Chondrocyte (in vitro differentiated cells): ENCODE results near the gene DOC2A. TPM values are rescaled to one million over a fixed set of nuclear protein-coding genes. Genes with fewer than 3 reads are reported as not detected.

Source experiments
- DNase-seq: peaks from one replicate; pipeline ENCODE4 v3.0.0; 2021; ENCODE audit warnings: mixed read lengths, low spot score
- H3K27ac Mint-ChIP-seq: one replicate; pipeline ENCODE4 v1.8.0; 2021; ENCODE audit warnings: mild to moderate bottlenecking, moderate library complexity, mixed read lengths; ENCODE audit not compliant: unreplicated experiment
- H3K27me3 Mint-ChIP-seq: 2 replicates; pipeline ENCODE4 v1.8.0; 2021; ENCODE audit warnings: low read depth, mixed read lengths
- H3K36me3 Mint-ChIP-seq: 2 replicates; pipeline ENCODE4 v1.8.0; 2021; ENCODE audit warnings: low read depth, mixed read lengths
- H3K4me1 Mint-ChIP-seq: 2 replicates; pipeline ENCODE4 v1.8.0; 2021; ENCODE audit warnings: low read depth, mild to moderate bottlenecking, mixed read lengths
- H3K4me3 Mint-ChIP-seq: one replicate; pipeline ENCODE4 v1.8.0; 2021; ENCODE audit warnings: mild to moderate bottlenecking, moderate library complexity, mixed read lengths; ENCODE audit not compliant: unreplicated experiment
- H3K9me3 Mint-ChIP-seq: 2 replicates; pipeline ENCODE4 v1.8.0; 2021; ENCODE audit warnings: low read depth, mixed read lengths
- total RNA-seq: library from RNA; stranded (reverse); gene quantifications from 3 replicates; pipeline ENCODE4 v1.2.1, GENCODE V29; 2021
- TF ChIP-seq, protein P1 (sequence below): fragments of 200-600 bp; sonication (generic); IDR thresholded peaks from 2 replicates; pipeline ENCODE4 v1.5.0; 2021; ENCODE audit warnings: antibody characterized with exemption, mild to moderate bottlenecking, moderate library complexity

DOC2A gene
- total RNA-seq, 1 donor from 2014 or later, result 0.15 TPM

DNA sequence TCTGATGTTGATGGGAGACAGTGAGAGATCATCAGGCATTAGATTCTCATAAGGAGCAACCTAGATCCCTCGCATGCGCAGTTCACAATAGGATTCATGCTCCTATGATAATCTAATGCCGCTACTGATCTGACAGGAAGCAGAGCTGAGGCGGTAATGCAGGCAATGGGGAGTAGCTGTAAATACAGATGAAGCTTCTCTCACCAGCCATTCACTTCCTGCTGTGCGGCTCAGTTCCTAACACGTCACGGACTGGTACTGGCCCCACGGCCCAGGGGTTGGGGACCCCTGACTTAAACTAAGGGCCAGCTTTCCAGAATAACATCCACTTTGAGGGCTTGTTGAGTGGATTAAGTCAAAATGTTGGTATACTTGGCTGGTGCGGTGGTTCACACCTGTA is 51.5 kb downstream of the DOC2A start:
- DNase-seq, result no peak
- TF ChIP-seq, protein P1, sequence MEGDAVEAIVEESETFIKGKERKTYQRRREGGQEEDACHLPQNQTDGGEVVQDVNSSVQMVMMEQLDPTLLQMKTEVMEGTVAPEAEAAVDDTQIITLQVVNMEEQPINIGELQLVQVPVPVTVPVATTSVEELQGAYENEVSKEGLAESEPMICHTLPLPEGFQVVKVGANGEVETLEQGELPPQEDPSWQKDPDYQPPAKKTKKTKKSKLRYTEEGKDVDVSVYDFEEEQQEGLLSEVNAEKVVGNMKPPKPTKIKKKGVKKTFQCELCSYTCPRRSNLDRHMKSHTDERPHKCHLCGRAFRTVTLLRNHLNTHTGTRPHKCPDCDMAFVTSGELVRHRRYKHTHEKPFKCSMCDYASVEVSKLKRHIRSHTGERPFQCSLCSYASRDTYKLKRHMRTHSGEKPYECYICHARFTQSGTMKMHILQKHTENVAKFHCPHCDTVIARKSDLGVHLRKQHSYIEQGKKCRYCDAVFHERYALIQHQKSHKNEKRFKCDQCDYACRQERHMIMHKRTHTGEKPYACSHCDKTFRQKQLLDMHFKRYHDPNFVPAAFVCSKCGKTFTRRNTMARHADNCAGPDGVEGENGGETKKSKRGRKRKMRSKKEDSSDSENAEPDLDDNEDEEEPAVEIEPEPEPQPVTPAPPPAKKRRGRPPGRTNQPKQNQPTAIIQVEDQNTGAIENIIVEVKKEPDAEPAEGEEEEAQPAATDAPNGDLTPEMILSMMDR, result no peak
- no peaks in the 10 kb centered on the region for H3K36me3 Mint-ChIP-seq
- H3K9me3 Mint-ChIP-seq, result no peaks in the 10 kb centered on the region
- peaks cover 18% of the 10 kb centered on the region for H3K4me1 Mint-ChIP-seq
- H3K27me3 Mint-ChIP-seq, result no peaks in the 10 kb centered on the region
- H3K27ac Mint-ChIP-seq, result no peak overlapping the region
- no peak overlapping the region for H3K4me3 Mint-ChIP-seq

DNA sequence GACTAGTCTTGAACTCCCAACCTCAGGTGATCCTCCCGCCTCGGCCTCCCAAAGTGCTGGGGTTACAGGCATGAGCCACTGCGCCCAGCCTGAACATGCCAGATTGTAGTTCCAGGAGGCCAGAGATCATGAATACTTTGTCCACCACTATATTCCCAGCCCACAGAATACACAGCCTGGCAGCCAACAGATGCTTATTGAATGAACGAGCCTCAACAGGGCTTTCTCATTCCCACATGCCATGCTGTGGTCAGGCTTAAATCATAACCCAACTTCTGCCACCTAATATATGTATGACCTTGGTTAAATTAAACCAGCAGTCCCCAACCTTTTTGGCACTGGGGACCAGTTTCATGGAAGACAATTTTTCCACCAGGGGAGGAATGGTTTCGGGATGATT is 52.1 kb downstream of the DOC2A start:
- Mint-ChIP-seq H3K9me3 (no peaks in the 10 kb centered on the region), H3K27me3 (no peaks in the 10 kb centered on the region), H3K4me3 (no peak overlapping the region), H3K27ac (no peak overlapping the region), H3K36me3 (no peaks in the 10 kb centered on the region), H3K4me1 (peaks cover 18% of the 10 kb centered on the region)
- TF ChIP-seq, protein P1, result no peak
- no peak for DNase-seq

Other genes with a start within 250 kb of the DOC2A start
- gene ZG16, start 232.8 kb downstream of the DOC2A start, total RNA-seq, result not detected in 3 replicates
- gene KIF22, start 220.3 kb downstream of the DOC2A start, total RNA-seq, result 13.5 to 24.3 TPM (median 14.1 TPM) in 3 replicates
- gene MAZ, start 204.5 kb downstream of the DOC2A start, total RNA-seq, result 318 to 359 TPM (median 358 TPM) in 3 replicates
- 5.2 to 9.1 TPM (median 6.1 TPM) in 3 replicates for gene PRRT2, start 198.8 kb downstream of the DOC2A start, total RNA-seq
- 22.3 to 40.2 TPM (median 23.0 TPM) in 3 replicates for gene PAGR1, start 194.9 kb downstream of the DOC2A start, total RNA-seq
- 101 to 132 TPM (median 106 TPM) in 3 replicates for gene MVP, start 190.6 kb downstream of the DOC2A start, total RNA-seq
- 73.5 to 79.7 TPM (median 78.3 TPM) in 3 replicates for gene CDIPT, start 147.8 kb downstream of the DOC2A start, total RNA-seq
- gene SEZ6L2, start 111.5 kb downstream of the DOC2A start, total RNA-seq, result 10.9 to 17.0 TPM (median 16.3 TPM) in 3 replicates
- gene ASPHD1, start 110.5 kb downstream of the DOC2A start, total RNA-seq, result 2.4 to 3.2 TPM (median 2.9 TPM) in 3 replicates
- 19.3 to 21.1 TPM (median 20.3 TPM) in 3 replicates for gene KCTD13, start 84.8 kb downstream of the DOC2A start, total RNA-seq
- gene TMEM219, start 48.9 kb downstream of the DOC2A start, total RNA-seq, result 111 to 122 TPM (median 120 TPM) in 3 replicates
- gene TAOK2, start 37.2 kb downstream of the DOC2A start, total RNA-seq, result 50.0 to 56.6 TPM (median 50.1 TPM) in 3 replicates
- gene HIRIP3, start 15.4 kb downstream of the DOC2A start, total RNA-seq, result 8.4 to 14.0 TPM (median 9.9 TPM) in 3 replicates
- 57.1 to 68.5 TPM (median 64.6 TPM) in 3 replicates for gene INO80E, start 14.8 kb downstream of the DOC2A start, total RNA-seq
- gene C16orf92, start 12.2 kb upstream of the DOC2A start, total RNA-seq, result not detected in 3 replicates
- gene TLCD3B, start 20.2 kb upstream of the DOC2A start, total RNA-seq, result 0.28 to 0.77 TPM (median 0.44 TPM) in 3 replicates
- gene ALDOA, start 54.7 kb upstream of the DOC2A start, total RNA-seq, result 865 to 1,101 TPM (median 1,094 TPM) in 3 replicates
- 81.0 to 90.3 TPM (median 84.7 TPM) in 3 replicates for gene PPP4C, start 65.0 kb upstream of the DOC2A start, total RNA-seq
- gene TBX6, start 80.9 kb upstream of the DOC2A start, total RNA-seq, result 0.34 to 0.59 TPM (median 0.55 TPM) in 3 replicates
- gene YPEL3, start 85.2 kb upstream of the DOC2A start, total RNA-seq, result 23.3 to 31.9 TPM (median 28.1 TPM) in 3 replicates
- 1.9 to 3.2 TPM (median 2.2 TPM) in 3 replicates for gene GDPD3, start 102.5 kb upstream of the DOC2A start, total RNA-seq
- 40.9 to 42.0 TPM (median 41.9 TPM) in 3 replicates for gene MAPK3, start 112.2 kb upstream of the DOC2A start, total RNA-seq
- 2.2 to 3.0 TPM (median 2.9 TPM) in 3 replicates for gene CORO1A, start 172.6 kb upstream of the DOC2A start, total RNA-seq
- gene BOLA2B, start 182.6 kb upstream of the DOC2A start, total RNA-seq, result 86.5 to 101 TPM (median 97.5 TPM) in 3 replicates
- 16.1 to 44.4 TPM (median 36.9 TPM) in 3 replicates for gene SLX1A, start 182.8 kb upstream of the DOC2A start, total RNA-seq
- gene SULT1A3, start 188.2 kb upstream of the DOC2A start, total RNA-seq, result 14.1 to 16.6 TPM (median 14.7 TPM) in 3 replicates
- 5.6 to 9.9 TPM (median 9.8 TPM) in 3 replicates for gene NPIPB13, start 237.5 kb upstream of the DOC2A start, total RNA-seq